ENCODE results near the gene PLXNA4.

DNA sequence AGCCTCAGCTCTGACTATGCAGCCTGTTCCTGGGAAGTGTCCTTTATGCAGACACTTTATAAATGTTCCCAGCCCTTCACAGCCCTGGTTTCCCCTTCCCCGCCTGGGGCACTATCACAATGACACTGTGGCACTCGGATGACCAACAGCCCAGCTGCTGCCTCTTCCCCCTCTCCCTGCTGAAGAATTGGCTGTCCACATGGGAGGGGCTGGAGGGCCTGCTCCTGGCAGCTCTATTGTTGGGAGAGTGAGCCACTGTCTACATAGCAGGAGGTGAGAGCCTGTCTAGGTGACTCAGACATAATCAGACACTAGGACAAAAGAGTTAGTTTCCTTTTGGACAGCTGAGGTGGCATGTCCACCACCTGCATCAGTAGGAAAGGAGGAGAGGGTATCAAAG lies 437.5 kb downstream of the PLXNA4 start:
- no peak for TF ChIP-seq EP300 (IDR thresholded peaks at IDR 0.05; ENCODE audit: low read depth)
- no peak for TF ChIP-seq CTCF (IDR thresholded peaks at IDR 0.05)
- no peak for TF ChIP-seq POLR2AphosphoS5 (IDR thresholded peaks at IDR 0.05)
- no peak for TF ChIP-seq POLR2A (IDR thresholded peaks at IDR 0.05)
